Tibial artery (tissue), 4 donors: ENCODE data around the gene CSTB.
A peak's percentile ranks its signal among the peaks of the same experiment; 100 is the strongest.

Experiments used
- DNase-seq, 2 donors: peaks; one replicate each; pipeline ENCODE4 v3.0.0-alpha.2; 2019
- H3K27ac ChIP-seq, 2 donors: fragments of 200-600 bp; sonication (generic) in 1 of 2; 1 replicate in 1 of 2; 2 replicates in 1 of 2; pipeline ENCODE4 v1.5.1; 2018 to 2019; ENCODE audit warnings: mild to moderate bottlenecking in 1 of 2
- H3K27me3 ChIP-seq, 2 donors: fragments of 200-600 bp; sonication (generic) in 1 of 2; one replicate each; pipeline versions ENCODE4 v1.5.1 to v1.6.0; 2016 to 2019
- H3K36me3 ChIP-seq, 3 donors: fragments of 200-600 bp; sonication (generic) in 2 of 3; one replicate each; pipeline ENCODE4 v1.5.1; 2016 to 2019; ENCODE audit warnings: mild to moderate bottlenecking in 2 of 3
- H3K4me1 ChIP-seq, 4 donors: fragments of 200-600 bp; sonication (generic) in 2 of 4; 1 replicate in 3 of 4; 2 replicates in 1 of 4; pipeline ENCODE4 v1.5.1; 2016 to 2019
- H3K4me3 ChIP-seq, 2 donors: fragments of 200-600 bp; sonication (generic) in 1 of 2; 1 replicate in 1 of 2; 2 replicates in 1 of 2; pipeline ENCODE4 v1.5.1; 2018 to 2019; ENCODE audit warnings: mild to moderate bottlenecking in 2 of 2
- H3K9me3 ChIP-seq, 3 donors: fragments of 200-600 bp; sonication (generic) in 1 of 3; one replicate each; pipeline ENCODE4 v1.5.1; 2016 to 2019
- CTCF ChIP-seq, 2 experiments: fragments of 200-600 bp in 1 of 2; fragments of 450-650 bp in 1 of 2; IDR thresholded peaks; one replicate each; pipeline ENCODE4 v1.5.1; 2017 to 2019; ENCODE audit warnings: antibody characterized with exemption in 2 of 2, mild to moderate bottlenecking in 1 of 2, moderate library complexity in 1 of 2
- intact Hi-C: fragments of 100-400 bp; cut with DNase I; formaldehyde crosslinking; loops from one replicate; pipeline ENCODE4 v1.15.0; 2023; ENCODE audit warnings: low total_unique reads

Gene CSTB

DNA sequence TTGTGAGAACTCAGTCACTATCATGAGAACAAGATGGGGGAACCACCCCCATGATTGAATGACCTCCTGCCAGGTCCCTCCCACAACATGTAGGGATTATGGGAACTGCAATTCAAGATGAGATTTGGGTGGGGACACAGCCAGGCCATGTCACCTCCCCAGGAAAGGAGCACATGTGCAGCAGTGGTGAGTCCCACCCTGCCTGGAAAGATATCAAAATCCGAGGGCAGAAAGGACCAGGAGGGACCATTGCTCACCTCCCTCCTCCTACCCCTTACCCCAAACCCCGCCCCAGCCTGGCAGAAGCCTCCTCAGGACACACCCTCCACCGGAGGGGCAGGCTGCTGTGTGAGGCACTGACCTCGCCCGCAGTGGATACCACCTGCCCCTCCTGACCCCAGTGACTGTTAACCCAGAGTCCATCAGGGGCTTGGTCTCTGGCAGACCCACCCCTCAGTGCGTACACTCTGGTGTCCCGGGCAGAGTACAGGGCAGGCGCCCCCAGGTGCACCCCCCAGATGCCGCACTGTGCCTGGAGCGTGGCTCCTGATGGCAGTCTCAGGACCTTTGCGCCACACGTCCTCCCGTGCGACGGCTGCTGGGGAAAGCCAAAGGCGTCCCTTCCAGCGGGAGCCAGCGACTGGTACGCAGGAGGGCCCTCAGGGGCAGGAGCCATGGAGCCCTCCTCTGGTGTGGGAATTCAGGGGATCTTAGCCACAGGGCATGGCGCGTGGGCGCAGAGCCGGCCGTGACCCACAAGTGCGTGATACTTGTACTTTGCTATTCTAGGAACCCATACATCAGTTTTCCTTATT lies 36.3 kb downstream of the CSTB start:
- peak overlapping the region; percentile 44 to 64 for H3K27ac ChIP-seq
- H3K9me3 ChIP-seq: no peaks in the 10 kb centered on the region
- intact Hi-C loops: no loop called here
- no peak overlapping the region for H3K4me3 ChIP-seq
- H3K4me1 ChIP-seq: peaks cover 0 to 23% (median 3%) of the 10 kb centered on the region in 4 donors
- H3K36me3 ChIP-seq: peaks cover 14 to 63% (median 29%) of the 10 kb centered on the region in 3 donors
- no peak for TF ChIP-seq CTCF (IDR thresholded peaks at IDR 0.05)
- no peaks in the 10 kb centered on the region for H3K27me3 ChIP-seq
- DNase-seq: no peak

DNA sequence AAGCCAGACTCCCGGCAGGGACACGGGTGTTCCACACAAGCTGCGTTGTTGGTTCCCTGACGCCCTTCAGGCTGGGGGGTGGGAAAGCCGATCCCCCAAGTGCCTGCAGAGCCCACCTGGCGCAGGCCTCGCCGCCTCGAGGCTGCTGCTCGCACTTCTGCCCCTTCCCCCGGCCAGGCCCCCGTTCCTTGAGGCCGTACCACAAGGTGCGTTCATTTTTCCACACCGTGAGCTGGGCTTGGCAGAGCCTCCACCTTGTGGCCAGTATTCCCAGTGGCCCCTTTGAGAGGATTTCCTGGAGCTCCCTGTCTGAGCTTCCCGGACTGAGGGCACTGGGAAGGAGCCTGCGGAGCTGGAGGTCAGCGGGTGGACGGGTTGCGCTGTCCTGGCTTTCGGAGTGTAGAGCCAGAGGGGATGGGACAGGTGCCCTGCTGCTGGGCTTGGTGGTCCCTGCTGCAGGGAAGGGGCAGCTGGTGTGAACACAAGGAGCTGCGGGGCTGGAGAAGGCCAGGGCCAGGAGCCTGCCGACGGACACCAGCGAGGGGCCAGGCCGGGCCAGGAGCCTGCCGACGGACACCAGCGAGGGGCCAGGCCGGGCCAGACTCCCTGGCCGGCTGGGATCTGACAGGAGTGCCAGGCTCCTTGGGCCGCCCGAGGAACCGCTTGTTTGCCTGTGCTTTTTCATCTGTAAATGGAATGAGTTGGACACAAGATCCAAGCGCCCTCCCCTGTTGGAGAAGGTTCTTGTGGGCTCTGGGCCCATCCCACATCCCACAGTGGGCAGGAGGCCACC lies 38.8 kb downstream of the CSTB start:
- DNase-seq: no peak
- no peak overlapping the region for H3K4me3 ChIP-seq
- TF ChIP-seq CTCF (IDR thresholded peaks at IDR 0.05): no peak
- H3K27me3 ChIP-seq: no peaks in the 10 kb centered on the region
- intact Hi-C loops: no loop called here
- no peaks in the 10 kb centered on the region for H3K9me3 ChIP-seq
- no peak overlapping the region for H3K27ac ChIP-seq
- peaks cover 0 to 47% (median 19%) of the 10 kb centered on the region in 4 donors for H3K4me1 ChIP-seq
- peaks cover 0 to 39% (median 13%) of the 10 kb centered on the region in 3 donors for H3K36me3 ChIP-seq

- no peak overlapping the region for H3K27ac ChIP-seq
- no peak for TF ChIP-seq CTCF (IDR thresholded peaks at IDR 0.05)
- intact Hi-C loops: no loop called here
- no peak for DNase-seq
- no peaks in the 10 kb centered on the region for H3K9me3 ChIP-seq
- H3K27me3 ChIP-seq: no peaks in the 10 kb centered on the region
- peaks cover 0 to 31% (median 13%) of the 10 kb centered on the region in 3 donors for H3K36me3 ChIP-seq
- H3K4me1 ChIP-seq: peaks cover 0 to 49% (median 20%) of the 10 kb centered on the region in 4 donors
- no peak overlapping the region for H3K4me3 ChIP-seq
Observed at GRCh38 chr21:43736224-43736883, 39.8 kb downstream of the CSTB start.

DNA sequence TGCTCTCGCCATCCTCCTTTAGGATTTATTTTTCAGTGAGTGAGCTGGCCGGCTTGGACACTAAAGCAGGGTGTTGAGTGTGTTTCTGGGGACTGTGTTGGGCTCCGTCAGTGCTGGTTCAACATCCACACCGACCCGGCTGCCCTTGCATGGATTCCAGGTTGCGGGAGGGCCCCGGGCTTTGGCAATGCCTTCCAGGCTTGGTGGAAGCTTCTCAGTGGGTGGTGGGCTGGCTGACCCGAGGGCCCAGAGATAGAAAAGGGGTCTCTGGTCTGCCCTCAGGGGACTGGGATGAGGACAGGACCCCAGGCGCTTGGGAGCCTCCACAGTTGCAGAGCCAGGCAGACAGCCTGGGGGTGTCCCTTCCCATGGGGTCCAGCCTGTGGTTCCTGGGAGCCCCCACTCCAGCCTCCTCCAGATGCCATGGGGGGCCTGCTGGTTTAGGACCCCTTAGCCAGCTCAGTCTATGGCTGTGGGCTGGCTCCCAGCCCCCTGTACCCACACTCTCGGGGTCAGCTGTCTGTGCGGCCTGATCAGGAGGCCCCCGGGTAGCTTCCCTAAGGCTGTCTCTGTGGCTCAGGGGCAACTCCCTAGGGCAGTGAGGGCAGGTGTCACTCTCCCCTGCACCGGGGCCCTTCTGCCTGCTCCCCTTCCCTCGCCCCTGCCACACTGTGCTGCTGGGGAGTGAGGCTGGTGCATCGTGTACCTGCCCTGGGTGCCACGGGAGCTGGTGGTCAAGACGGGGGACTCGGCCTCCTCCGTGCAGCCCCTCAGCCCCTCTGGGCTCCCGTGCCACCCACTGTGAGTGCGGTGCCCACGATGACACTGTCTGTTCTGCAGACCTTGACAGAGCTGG lies 40.6 kb downstream of the CSTB start:
- H3K9me3 ChIP-seq: no peaks in the 10 kb centered on the region
- H3K27me3 ChIP-seq: no peaks in the 10 kb centered on the region
- peaks cover 0 to 31% (median 13%) of the 10 kb centered on the region in 3 donors for H3K36me3 ChIP-seq
- peaks cover 0 to 44% (median 20%) of the 10 kb centered on the region in 4 donors for H3K4me1 ChIP-seq
- TF ChIP-seq CTCF (IDR thresholded peaks at IDR 0.05): no peak
- peak overlapping the region; percentile 28 to 56 for H3K27ac ChIP-seq
- DNase-seq: no peak
- intact Hi-C loops: no loop called here
- no peak overlapping the region for H3K4me3 ChIP-seq

DNA sequence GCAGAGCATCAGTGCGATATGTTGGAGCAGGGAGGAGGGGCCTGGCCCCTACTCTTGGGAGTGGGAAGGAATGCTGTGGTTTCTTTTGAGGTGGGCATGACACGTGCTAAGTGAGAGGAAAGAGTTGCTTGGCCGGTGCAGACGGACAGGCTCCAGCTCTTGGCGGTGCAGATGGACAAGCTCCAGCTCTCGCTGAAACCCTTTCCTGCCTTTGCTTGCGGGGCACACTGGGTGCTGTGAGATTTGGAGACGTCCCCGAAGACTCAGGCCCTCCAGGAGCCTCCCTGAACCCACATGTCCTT lies 41.2 kb downstream of the CSTB start:
- TF ChIP-seq CTCF (IDR thresholded peaks at IDR 0.05): no peak
- DNase-seq: no peak
- Histone ChIP-seq H3K9me3 (no peaks in the 10 kb centered on the region), H3K4me1 (peaks cover 0 to 42% (median 22%) of the 10 kb centered on the region in 4 donors), H3K36me3 (peaks cover 0 to 31% (median 13%) of the 10 kb centered on the region in 3 donors), H3K27me3 (no peaks in the 10 kb centered on the region), H3K4me3 (no peak overlapping the region), H3K27ac (peak overlapping the region; percentile 28 to 56)
- intact Hi-C loops: no loop called here
